HEK293 (cell line): ENCODE data around the gene RRH.

ENCODE experiments used
- CTCF ChIA-PET: fragments of 350-600 bp; formaldehyde crosslinking; extraction: SDS; loops from one replicate; lab custom pipeline; 2021; ENCODE audit warnings: antibody characterized with exemption; lab: Yijun Ruan, JAX
- POLR2A ChIA-PET: fragments of 300-600 bp; formaldehyde crosslinking; extraction: SDS; loops from one replicate; lab custom pipeline; 2020; ENCODE audit warnings: antibody characterized with exemption, inconsistent platforms; lab: Yijun Ruan, JAX
- H3K27ac ChIP-seq: fragments of 200-500 bp; sonication (Bioruptor generic); 2 replicates; pipeline ENCODE4 v1.5.1; 2014; ENCODE audit warnings: low read depth, low read length, control low read depth, inconsistent platforms; ENCODE audit errors: extremely low read depth
- H3K36me3 ChIP-seq, 2 experiments: fragments of 200-500 bp in 1 of 2; sonication (Bioruptor generic) in 1 of 2; 1 replicate in 1 of 2; 2 replicates in 1 of 2; pipeline ENCODE4 v1.5.1; 2014 to 2017; ENCODE audit warnings: inconsistent platforms in 2 of 2, low read length in 2 of 2; ENCODE audit not compliant: control insufficient read depth in 2 of 2, insufficient read depth in 1 of 2
- H3K4me1 ChIP-seq: fragments of 200-500 bp; sonication (Bioruptor generic); 2 replicates; pipeline ENCODE4 v1.5.1; 2014; ENCODE audit warnings: mild to moderate bottlenecking, low read length, inconsistent platforms; ENCODE audit not compliant: control insufficient read depth, insufficient read depth
- H3K4me3 ChIP-seq: 2 replicates; pipeline ENCODE4 v1.5.1; 2011; ENCODE audit warnings: low read depth, mild to moderate bottlenecking, control low read depth, low read length, moderate library complexity
- H3K9me3 ChIP-seq: fragments of 200-500 bp; sonication (Bioruptor generic); 2 replicates; pipeline ENCODE4 v1.5.1; 2014; ENCODE audit warnings: low read depth, low read length, inconsistent platforms; ENCODE audit not compliant: control insufficient read depth, insufficient read depth
- EGR2 ChIP-seq: fragments of 450-650 bp; formaldehyde crosslinking; IDR thresholded peaks from 2 replicates; pipeline ENCODE4 v1.5.1; 2016; ENCODE audit warnings: low read depth, missing biosample characterization, missing genetic modification characterization
- IKZF3 ChIP-seq: fragments of 450-650 bp; IDR thresholded peaks from 2 replicates; pipeline ENCODE4 v1.5.0; 2018; ENCODE audit warnings: missing biosample characterization, mild to moderate bottlenecking, missing genetic modification characterization, moderate library complexity
- KLF10 ChIP-seq: fragments of 450-650 bp; IDR thresholded peaks from 2 replicates; pipeline ENCODE4 v1.5.1; 2018; ENCODE audit warnings: missing biosample characterization, mild to moderate bottlenecking, missing genetic modification characterization
- KLF7 ChIP-seq: fragments of 450-650 bp; formaldehyde crosslinking; IDR thresholded peaks from 2 replicates; pipeline ENCODE4 v1.5.1; 2016; ENCODE audit warnings: missing biosample characterization, missing genetic modification characterization, borderline replicate concordance
- OSR2 ChIP-seq: fragments of 450-650 bp; formaldehyde crosslinking; IDR thresholded peaks from 2 replicates; pipeline ENCODE4 v1.5.1; 2016; ENCODE audit warnings: missing biosample characterization, missing genetic modification characterization
- YY1 ChIP-seq: fragments of 450-650 bp; formaldehyde crosslinking; IDR thresholded peaks from 2 replicates; pipeline ENCODE4 v1.5.1; 2018; ENCODE audit warnings: missing biosample characterization, missing genetic modification characterization
- ZBTB11 ChIP-seq: fragments of 450-650 bp; formaldehyde crosslinking; conservative IDR thresholded peaks from 2 replicates; pipeline ENCODE4 v1.5.1; 2016; ENCODE audit warnings: low read depth, missing biosample characterization, missing genetic modification characterization
- ZBTB7A ChIP-seq: fragments of 450-650 bp; formaldehyde crosslinking; IDR thresholded peaks from 2 replicates; pipeline ENCODE4 v1.5.1; 2016; ENCODE audit warnings: low read depth, missing biosample characterization, missing genetic modification characterization
- ZFHX2 ChIP-seq: fragments of 450-650 bp; formaldehyde crosslinking; conservative IDR thresholded peaks from 2 replicates; pipeline ENCODE4 v1.5.1; 2016; ENCODE audit warnings: missing biosample characterization, missing genetic modification characterization
- ZFP3 ChIP-seq: fragments of 450-650 bp; formaldehyde crosslinking; IDR thresholded peaks from 2 replicates; pipeline ENCODE4 v1.5.1; 2016; ENCODE audit warnings: low read depth, missing biosample characterization, missing genetic modification characterization
- ZNF132 ChIP-seq: fragments of 450-650 bp; formaldehyde crosslinking; IDR thresholded peaks from 2 replicates; pipeline ENCODE4 v1.5.1; 2017; ENCODE audit warnings: missing biosample characterization, missing genetic modification characterization, borderline replicate concordance
- ZNF138 ChIP-seq: fragments of 450-650 bp; formaldehyde crosslinking; IDR thresholded peaks from 2 replicates; pipeline ENCODE4 v1.5.1; 2016; ENCODE audit warnings: missing biosample characterization, missing genetic modification characterization, borderline replicate concordance
- ZNF239 ChIP-seq: fragments of 450-650 bp; formaldehyde crosslinking; IDR thresholded peaks from 2 replicates; pipeline ENCODE4 v1.5.1; 2016; ENCODE audit warnings: missing biosample characterization, missing genetic modification characterization
- ZNF24 ChIP-seq: fragments of 450-650 bp; formaldehyde crosslinking; IDR thresholded peaks from 2 replicates; pipeline ENCODE4 v1.5.1; 2016; ENCODE audit warnings: missing biosample characterization, missing genetic modification characterization
- ZNF26 ChIP-seq: fragments of 450-650 bp; formaldehyde crosslinking; IDR thresholded peaks from 2 replicates; pipeline ENCODE4 v1.5.1; 2016; ENCODE audit warnings: missing biosample characterization, missing genetic modification characterization
- ZNF266 ChIP-seq: fragments of 450-650 bp; formaldehyde crosslinking; IDR thresholded peaks from 2 replicates; pipeline ENCODE4 v1.5.1; 2016; ENCODE audit warnings: missing biosample characterization, missing genetic modification characterization, low read depth
- ZNF292 ChIP-seq: fragments of 450-650 bp; formaldehyde crosslinking; IDR thresholded peaks from 2 replicates; pipeline ENCODE4 v1.5.1; 2016; ENCODE audit warnings: low read depth, missing biosample characterization, missing genetic modification characterization, borderline replicate concordance
- ZNF362 ChIP-seq: fragments of 450-650 bp; formaldehyde crosslinking; IDR thresholded peaks from 2 replicates; pipeline ENCODE4 v1.5.1; 2016; ENCODE audit warnings: missing biosample characterization, missing genetic modification characterization
- ZNF37A ChIP-seq: fragments of 450-650 bp; IDR thresholded peaks from 2 replicates; pipeline ENCODE4 v1.5.1; 2018; ENCODE audit warnings: missing biosample characterization, missing genetic modification characterization
- ZNF404 ChIP-seq: fragments of 450-650 bp; formaldehyde crosslinking; IDR thresholded peaks from 2 replicates; pipeline ENCODE4 v1.5.1; 2017; ENCODE audit warnings: missing biosample characterization, missing genetic modification characterization
- ZNF600 ChIP-seq: fragments of 450-650 bp; formaldehyde crosslinking; IDR thresholded peaks from 2 replicates; pipeline ENCODE4 v1.5.1; 2016; ENCODE audit warnings: missing biosample characterization, missing genetic modification characterization
- ZNF658 ChIP-seq: fragments of 450-650 bp; formaldehyde crosslinking; IDR thresholded peaks from 2 replicates; pipeline ENCODE4; 2016; ENCODE audit warnings: missing biosample characterization, missing genetic modification characterization
- ZNF670 ChIP-seq: fragments of 450-650 bp; formaldehyde crosslinking; IDR thresholded peaks from 2 replicates; pipeline ENCODE4 v1.5.1; 2016; ENCODE audit warnings: missing biosample characterization, missing genetic modification characterization, low read depth
- ZNF791 ChIP-seq: fragments of 450-650 bp; formaldehyde crosslinking; IDR thresholded peaks from 2 replicates; pipeline ENCODE4 v1.5.1; 2016; ENCODE audit warnings: missing biosample characterization, missing genetic modification characterization
- ZSCAN30 ChIP-seq: fragments of 450-650 bp; IDR thresholded peaks from 2 replicates; pipeline ENCODE4 v1.5.1; 2018; ENCODE audit warnings: missing biosample characterization, mild to moderate bottlenecking, missing genetic modification characterization, moderate library complexity

RRH gene

GRCh38 chr4:109816082-109816442 lies 11.7 kb upstream of the RRH start:
- H3K4me3 ChIP-seq = peak overlapping the region; percentile 85
- ChIA-PET POLR2A (interaction anchor here (1.3 kb wide), 1 partner anchor 16 kb away, joined by 3 read pairs; no protein-coding TSS in a partner anchor), CTCF (interaction anchor here (1.4 kb wide), 1 partner anchor 11 kb away, joined by 7 read pairs; no protein-coding TSS in a partner anchor)
- no peaks in the 10 kb centered on the region for H3K9me3 ChIP-seq
- no peak overlapping the region for H3K27ac ChIP-seq
- H3K4me1 ChIP-seq = no peaks in the 10 kb centered on the region
- peaks cover 13 to 42% of the 10 kb centered on the region in 2 experiments for H3K36me3 ChIP-seq
- no peak for TF ChIP-seq ZNF404 (tag by site-specific recombination)
- TF ChIP-seq ZFHX2 = peak; percentile 81
- TF ChIP-seq ZNF26 = no peak
- TF ChIP-seq EGR2 (tag by site-specific recombination) = peak; percentile 86
- TF ChIP-seq ZNF292 (tag by site-specific recombination) = no peak
- TF ChIP-seq ZNF266 (tag by site-specific recombination) = no peak

- CTCF ChIA-PET = interaction anchor here (1.4 kb wide), 1 partner anchor 10 kb away, joined by 7 read pairs; no protein-coding TSS in a partner anchor
- Histone ChIP-seq H3K9me3 (no peaks in the 10 kb centered on the region), H3K36me3 (peaks cover 13 to 47% of the 10 kb centered on the region in 2 experiments), H3K27ac (no peak overlapping the region), H3K4me3 (no peak overlapping the region), H3K4me1 (no peaks in the 10 kb centered on the region)
- TF ChIP-seq ZNF670 (tag by site-specific recombination) (no peak), ZNF658 (tag by site-specific recombination) (no peak), ZBTB11 (tag by site-specific recombination) (no peak), ZNF292 (tag by site-specific recombination) (no peak), KLF7 (no peak), ZNF600 (tag by site-specific recombination) (no peak), ZNF132 (no peak), ZNF138 (tag by site-specific recombination) (no peak), ZBTB7A (tag by site-specific recombination) (no peak), YY1 (no peak), IKZF3 (tag by site-specific recombination) (no peak), ZNF362 (tag by site-specific recombination) (no peak), ZNF37A (tag by site-specific recombination) (no peak), ZFP3 (tag by site-specific recombination) (no peak), ZNF24 (no peak), OSR2 (tag by site-specific recombination) (no peak), ZSCAN30 (tag by site-specific recombination) (no peak), ZNF239 (tag by site-specific recombination) (no peak), ZNF791 (tag by site-specific recombination) (no peak), KLF10 (tag by site-specific recombination) (no peak)
- POLR2A ChIA-PET = interaction anchor here (0.7 kb wide), 1 partner anchor 295 kb away, joined by 3 read pairs; no protein-coding TSS in a partner anchor
Observed at GRCh38 chr4:109816894-109817293, 10.9 kb upstream of the RRH start.
